Activated CD4-positive, alpha-beta T cell treated with anti-CD3 and anti-CD28 coated beads, Interleukin-2, amount 50 U/mL, for 48 hours (primary cell): ENCODE measurements around the gene LUZP2.

ENCODE experiments used
- DNase-seq, 2 experiments: peaks; one replicate each; pipeline ENCODE4 v3.0.0-alpha.2; 2020

LUZP2 gene

GRCh38 chr11:24572376-24572775, 75.5 kb downstream of the LUZP2 start:
- no peak for DNase-seq

- DNase-seq, result no peak
Measured at GRCh38 chr11:24574461-24574860, 77.6 kb downstream of the LUZP2 start.

- no peak for DNase-seq
Measured at GRCh38 chr11:24575392-24575791, 78.5 kb downstream of the LUZP2 start.

GRCh38 chr11:24585192-24585591, 88.3 kb downstream of the LUZP2 start:
- no peak for DNase-seq

GRCh38 chr11:24587635-24588034, 90.8 kb downstream of the LUZP2 start:
- no peak for DNase-seq

GRCh38 chr11:24588081-24588480, 91.2 kb downstream of the LUZP2 start:
- DNase-seq, result no peak

- DNase-seq, result no peak
Measured at GRCh38 chr11:24589064-24589463, 92.2 kb downstream of the LUZP2 start.

GRCh38 chr11:24591283-24591682, 94.4 kb downstream of the LUZP2 start:
- DNase-seq, result no peak

GRCh38 chr11:24592360-24592759, 95.5 kb downstream of the LUZP2 start:
- no peak for DNase-seq

- DNase-seq, result no peak
Measured at GRCh38 chr11:24593332-24593731, 96.5 kb downstream of the LUZP2 start.

- DNase-seq, result no peak
Measured at GRCh38 chr11:24594401-24594800, 97.5 kb downstream of the LUZP2 start.

- DNase-seq, result no peak
Measured at GRCh38 chr11:24598641-24599040, 101.8 kb downstream of the LUZP2 start.

GRCh38 chr11:24609192-24610119, 112.6 kb downstream of the LUZP2 start:
- no peak for DNase-seq

GRCh38 chr11:24615451-24616160, 118.8 kb downstream of the LUZP2 start:
- no peak for DNase-seq

- no peak for DNase-seq
Measured at GRCh38 chr11:24617856-24618255, 121.0 kb downstream of the LUZP2 start.

GRCh38 chr11:24619900-24620299, 123.0 kb downstream of the LUZP2 start:
- no peak for DNase-seq

GRCh38 chr11:24622262-24622661, 125.4 kb downstream of the LUZP2 start:
- DNase-seq, result no peak

- DNase-seq, result no peak
Measured at GRCh38 chr11:24623121-24623520, 126.3 kb downstream of the LUZP2 start.

GRCh38 chr11:24624432-24624831, 127.6 kb downstream of the LUZP2 start:
- no peak for DNase-seq

- no peak for DNase-seq
Measured at GRCh38 chr11:24625975-24626374, 129.1 kb downstream of the LUZP2 start.

- no peak for DNase-seq
Measured at GRCh38 chr11:24628224-24628776, 131.4 kb downstream of the LUZP2 start.

- no peak for DNase-seq
Measured at GRCh38 chr11:24634606-24635160, 137.8 kb downstream of the LUZP2 start.

GRCh38 chr11:24635588-24636290, 138.9 kb downstream of the LUZP2 start:
- DNase-seq, result no peak
